IMR-90 (cell line): ENCODE results near the gene JAKMIP1. TPM values are rescaled to one million over a fixed set of nuclear protein-coding genes. Genes with fewer than 3 reads are reported as not detected.

Source experiments
- ATAC-seq: fragments of 200-7000 bp; cut with Tn5 transposase; 2 replicates; pipeline ENCODE4 v1.9.1; 2020; ENCODE audit warnings: low read depth, mild to moderate bottlenecking, moderate library complexity
- BruUV-seq: library from RNA; stranded (reverse); fragments of 400-500 nt; replicated peaks from 2 replicates; lab custom pipeline; 2021; lab: Mats Ljungman, UMichigan
- CTCF ChIA-PET: fragments of 300-600 bp; formaldehyde crosslinking; extraction: SDS; loops from one replicate; lab custom pipeline; 2021; ENCODE audit warnings: antibody characterized with exemption; lab: Yijun Ruan, JAX
- POLR2A ChIA-PET: fragments of 300-600 bp; sonication (Branson Sonifier 250); formaldehyde crosslinking; loops from one replicate; lab custom pipeline; 2022; ENCODE audit warnings: antibody characterized with exemption; ENCODE audit not compliant: unreplicated experiment; lab: Charles Lee
- DNase-seq: peaks from one replicate; pipeline ENCODE4 v3.0.0; 2013
- H2AFZ ChIP-seq: replicated peaks from 2 replicates; pipeline ENCODE3; 2013; ENCODE audit warnings: low read length, mild to moderate bottlenecking; ENCODE audit not compliant: poor library complexity
- H2AK5ac ChIP-seq: 2 replicates; pipeline ENCODE4 v1.6.1; 2013; ENCODE audit warnings: low read depth, low read length, inconsistent platforms
- H2AK9ac ChIP-seq: replicated peaks from 2 replicates; pipeline ENCODE3; 2013; ENCODE audit warnings: mild to moderate bottlenecking, low read depth, low read length, moderate library complexity; ENCODE audit not compliant: poor library complexity
- H2BK120ac ChIP-seq: 2 replicates; pipeline ENCODE4 v1.6.1; 2013; ENCODE audit warnings: low read depth, low read length, inconsistent platforms
- H2BK15ac ChIP-seq: 3 replicates; pipeline ENCODE4 v1.6.1; 2013; ENCODE audit warnings: low read depth, low read length, inconsistent platforms
- H2BK20ac ChIP-seq: 2 replicates; pipeline ENCODE4 v1.6.1; 2013; ENCODE audit warnings: low read depth, mild to moderate bottlenecking, inconsistent platforms, low read length, moderate library complexity
- H2BK5ac ChIP-seq: 2 replicates; pipeline ENCODE4 v1.6.1; 2013; ENCODE audit warnings: mild to moderate bottlenecking, low read depth, low read length, inconsistent platforms; ENCODE audit not compliant: poor library complexity, severe bottlenecking
- H3K14ac ChIP-seq: replicated peaks from 2 replicates; pipeline ENCODE4 v1.6.1; 2013; ENCODE audit warnings: low read depth, low read length, inconsistent platforms
- H3K18ac ChIP-seq: 2 replicates; pipeline ENCODE4 v1.6.1; 2013; ENCODE audit warnings: low read depth, low read length, control low read depth
- H3K23ac ChIP-seq: 2 replicates; pipeline ENCODE4 v1.6.1; 2013; ENCODE audit warnings: low read depth, low read length, inconsistent platforms
- H3K27ac ChIP-seq: 2 replicates; pipeline ENCODE4 v1.5.1; 2013; ENCODE audit warnings: mild to moderate bottlenecking, control low read depth, low read length; ENCODE audit not compliant: insufficient read depth
- H3K27me3 ChIP-seq: 2 replicates; pipeline ENCODE4 v1.6.1; 2013; ENCODE audit warnings: low read length; ENCODE audit not compliant: control insufficient read depth, insufficient read depth
- H3K36me3 ChIP-seq: 2 replicates; pipeline ENCODE4 v1.6.1; 2013; ENCODE audit warnings: low read length, mixed read lengths; ENCODE audit not compliant: control insufficient read depth, insufficient read depth
- H3K4ac ChIP-seq: 2 replicates; pipeline ENCODE4 v1.6.1; 2013; ENCODE audit warnings: low read depth, low read length, inconsistent platforms
- H3K4me1 ChIP-seq: 2 replicates; pipeline ENCODE4 v1.6.1; 2013; ENCODE audit warnings: low read length, mixed read lengths; ENCODE audit not compliant: control insufficient read depth, insufficient read depth
- H3K4me2 ChIP-seq: 2 replicates; pipeline ENCODE4 v1.6.1; 2013; ENCODE audit warnings: low read depth, mild to moderate bottlenecking, control low read depth, low read length, moderate library complexity
- H3K4me3 ChIP-seq: 2 replicates; pipeline ENCODE4 v1.5.1; 2013; ENCODE audit warnings: low read depth, mild to moderate bottlenecking, control low read depth, low read length, moderate library complexity; ENCODE audit not compliant: insufficient read depth
- H3K56ac ChIP-seq: 2 replicates; pipeline ENCODE4 v1.6.1; 2013; ENCODE audit warnings: low read length, inconsistent platforms; ENCODE audit not compliant: insufficient read depth; ENCODE audit errors: extremely low read depth
- H3K79me1 ChIP-seq, 2 experiments: 2 replicates each; pipeline ENCODE4 v1.6.1; 2013; ENCODE audit warnings: low read length in 2 of 2, inconsistent platforms in 1 of 2, low read depth in 1 of 2
- H3K9ac ChIP-seq: 2 replicates; pipeline ENCODE4 v1.6.1; 2013; ENCODE audit warnings: low read depth, low read length, control low read depth
- H3K9me1 ChIP-seq: 2 replicates; pipeline ENCODE4 v1.6.1; 2013; ENCODE audit warnings: low read length, inconsistent platforms; ENCODE audit not compliant: insufficient read depth
- H3K9me3 ChIP-seq: 2 replicates; pipeline ENCODE4 v1.6.1; 2013; ENCODE audit warnings: low read length; ENCODE audit not compliant: control insufficient read depth, insufficient read depth
- H4K20me1 ChIP-seq: 2 replicates; pipeline ENCODE4 v1.6.1; 2013; ENCODE audit warnings: low read length, inconsistent platforms; ENCODE audit not compliant: insufficient read depth
- H4K5ac ChIP-seq: 2 replicates; pipeline ENCODE4 v1.6.1; 2013; ENCODE audit warnings: mild to moderate bottlenecking, low read depth, low read length, control low read depth
- H4K8ac ChIP-seq, 2 experiments: 2 replicates each; pipeline ENCODE4 v1.6.1; 2013; ENCODE audit warnings: low read depth in 2 of 2, low read length in 2 of 2, control low read depth in 1 of 2, inconsistent platforms in 1 of 2
- H4K91ac ChIP-seq: 2 replicates; pipeline ENCODE4 v1.6.1; 2013; ENCODE audit warnings: low read depth, low read length, inconsistent platforms; ENCODE audit not compliant: insufficient read depth
- BHLHE40 ChIP-seq: fragments of 150-350 bp; IDR thresholded peaks from 2 replicates; pipeline ENCODE4 v1.6.1; 2016; ENCODE audit warnings: mild to moderate bottlenecking, low read depth, low read length
- CEBPB ChIP-seq: IDR thresholded peaks from 2 replicates; pipeline ENCODE4 v1.6.1; 2012; ENCODE audit warnings: low read depth, low read length, improper control_type of control experiment
- CHD1 ChIP-seq: IDR thresholded peaks from 2 replicates; pipeline ENCODE4 v1.6.1; 2012; ENCODE audit warnings: low read depth, low read length, improper control_type of control experiment
- CTCF ChIP-seq: conservative IDR thresholded peaks from 2 replicates; pipeline ENCODE4 v1.5.1; 2012; ENCODE audit warnings: mild to moderate bottlenecking, low read depth, low read length, improper control_type of control experiment
- FOS ChIP-seq: fragments of 150-350 bp; IDR thresholded peaks from 2 replicates; pipeline ENCODE4 v1.6.1; 2016; ENCODE audit warnings: low read depth, low read length
- MAFK ChIP-seq: IDR thresholded peaks from 2 replicates; pipeline ENCODE4 v1.6.1; 2012; ENCODE audit warnings: low read depth, low read length, improper control_type of control experiment
- MAZ ChIP-seq: IDR thresholded peaks from 2 replicates; pipeline ENCODE4 v1.6.1; 2012; ENCODE audit warnings: low read depth, mild to moderate bottlenecking, low read length, improper control_type of control experiment, moderate library complexity, borderline replicate concordance
- MXI1 ChIP-seq: IDR thresholded peaks from 2 replicates; pipeline ENCODE4 v1.6.1; 2012; ENCODE audit warnings: low read depth, mild to moderate bottlenecking, low read length, moderate library complexity, borderline replicate concordance
- NFE2L2 ChIP-seq: fragments of 150-350 bp; IDR thresholded peaks from 2 replicates; pipeline ENCODE4 v1.6.1; 2016; ENCODE audit warnings: low read depth, mild to moderate bottlenecking, low read length
- POLR2A ChIP-seq: IDR thresholded peaks from 2 replicates; pipeline ENCODE4 v1.6.1; 2012; ENCODE audit warnings: mild to moderate bottlenecking, low read depth, low read length
- RAD21 ChIP-seq: IDR thresholded peaks from 2 replicates; pipeline ENCODE4 v1.6.1; 2012; ENCODE audit warnings: low read length, improper control_type of control experiment
- RCOR1 ChIP-seq: IDR thresholded peaks from 2 replicates; pipeline ENCODE4 v1.6.1; 2012; ENCODE audit warnings: mild to moderate bottlenecking, low read length, improper control_type of control experiment; ENCODE audit not compliant: insufficient replicate concordance
- RFX5 ChIP-seq: IDR thresholded peaks from 2 replicates; pipeline ENCODE4 v1.8.0; 2012; ENCODE audit warnings: low read depth, mild to moderate bottlenecking, low read length, moderate library complexity
- SMC3 ChIP-seq: fragments of 150-350 bp; IDR thresholded peaks from 2 replicates; pipeline ENCODE4 v1.6.1; 2016; ENCODE audit warnings: low read depth, mild to moderate bottlenecking, antibody characterized with exemption, low read length, moderate library complexity
- WGBS, 2 experiments: methylation state at CpG; one replicate each; pipeline versions ENCODE4 v1.1.5 to v1.1.7; 2013; ENCODE audit warnings: missing lambda C conversion rate in 2 of 2; ENCODE audit not compliant: insufficient read length in 1 of 2; ENCODE audit errors: extremely low coverage in 2 of 2; 5-methylcytosine and 5-hydroxymethylcytosine counted together
- dilution Hi-C: fragments of 300-500 bp; cut with HindIII; formaldehyde crosslinking; loops from one replicate; pipeline ENCODE4 v1.14.3; 2018; ENCODE audit warnings: low sequenced_read_pairs; ENCODE audit not compliant: unreplicated experiment
- in situ Hi-C: fragments of 300-500 bp; cut with MboI; formaldehyde crosslinking; loops from 3 replicates; pipeline ENCODE4 v1.14.3; 2019; ENCODE audit warnings: low sequenced_read_pairs, inconsistent platforms, mixed read lengths
- intact Hi-C: fragments of 100-400 bp; cut with micrococcal nuclease; formaldehyde crosslinking; loops from 2 replicates; pipeline ENCODE4 v1.10.0; 2022
- polyA plus RNA-seq, 3 experiments: library from polyadenylated mRNA; depleted of rRNA; stranded (reverse); fragments of >200 nt; gene quantifications; 2 replicates each; pipeline ENCODE4 v1.2.3, GENCODE V29; 2012; ENCODE audit warnings: low replicate concordance in 1 of 3
- total RNA-seq: library from RNA; depleted of rRNA; stranded (reverse); fragments of >200 nt; gene quantifications from 2 replicates; pipeline ENCODE4 v1.2.3, GENCODE V29; 2012
- TF ChIP-seq, protein P1 (sequence below): fragments of 150-350 bp; IDR thresholded peaks from 2 replicates; pipeline ENCODE4 v1.6.1; 2017; ENCODE audit warnings: mild to moderate bottlenecking, antibody characterized with exemption, low read length, low read depth
- TF ChIP-seq, protein P2 (sequence below): fragments of 150-350 bp; IDR thresholded peaks from 2 replicates; pipeline ENCODE4 v1.6.1; 2016; ENCODE audit warnings: low read depth, mild to moderate bottlenecking, low read length, moderate library complexity, borderline replicate concordance

Gene JAKMIP1
- total and polyA plus RNA-seq, 2 of the 4 experiments (the other 2 are of a cell fraction): not detected

GRCh38 chr4:6222761-6223292 is 22.5 kb upstream of the JAKMIP1 start:
- Histone ChIP-seq H4K91ac (no peak overlapping the region), H3K23ac (no peak overlapping the region), H2BK5ac (no peak overlapping the region), H3K4ac (no peak overlapping the region), H3K27ac (no peak overlapping the region), H3K18ac (no peak overlapping the region), H3K79me1 (no peaks in the 10 kb centered on the region), H4K5ac (no peak overlapping the region), H2BK15ac (no peak overlapping the region), H4K20me1 (no peaks in the 10 kb centered on the region), H3K4me3 (no peak overlapping the region), H2AK5ac (no peak overlapping the region), H2AK9ac (no peak overlapping the region), H3K4me2 (no peak overlapping the region), H3K14ac (no peak overlapping the region), H3K9me1 (no peaks in the 10 kb centered on the region), H4K8ac (no peak overlapping the region), H2BK120ac (no peak overlapping the region), H2AFZ (no peak overlapping the region), H3K9ac (no peak overlapping the region), H2BK20ac (no peak overlapping the region), H3K56ac (no peak overlapping the region), H3K9me3 (peaks cover 5% of the 10 kb centered on the region), H3K27me3 (peaks cover 3% of the 10 kb centered on the region; the same call in 1 of the 2 replicates), H3K36me3 (no peaks in the 10 kb centered on the region), H3K4me1 (no peaks in the 10 kb centered on the region)
- ChIA-PET CTCF (no interaction called here), POLR2A (no interaction called here)
- ATAC-seq (no peak), DNase-seq (no peak)
- intact Hi-C loops: no loop called here
- TF ChIP-seq CHD1 (no peak), SMC3 (no peak), RCOR1 (no peak), POLR2A (no peak), BHLHE40 (no peak), CTCF (no peak), RFX5 (no peak), MXI1 (no peak), RAD21 (no peak), MAFK (no peak), FOS (no peak), MAZ (no peak), CEBPB (no peak), NFE2L2 (no peak)
- TF ChIP-seq, protein P1, sequence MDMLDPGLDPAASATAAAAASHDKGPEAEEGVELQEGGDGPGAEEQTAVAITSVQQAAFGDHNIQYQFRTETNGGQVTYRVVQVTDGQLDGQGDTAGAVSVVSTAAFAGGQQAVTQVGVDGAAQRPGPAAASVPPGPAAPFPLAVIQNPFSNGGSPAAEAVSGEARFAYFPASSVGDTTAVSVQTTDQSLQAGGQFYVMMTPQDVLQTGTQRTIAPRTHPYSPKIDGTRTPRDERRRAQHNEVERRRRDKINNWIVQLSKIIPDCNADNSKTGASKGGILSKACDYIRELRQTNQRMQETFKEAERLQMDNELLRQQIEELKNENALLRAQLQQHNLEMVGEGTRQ: no peak
- TF ChIP-seq, protein P2, sequence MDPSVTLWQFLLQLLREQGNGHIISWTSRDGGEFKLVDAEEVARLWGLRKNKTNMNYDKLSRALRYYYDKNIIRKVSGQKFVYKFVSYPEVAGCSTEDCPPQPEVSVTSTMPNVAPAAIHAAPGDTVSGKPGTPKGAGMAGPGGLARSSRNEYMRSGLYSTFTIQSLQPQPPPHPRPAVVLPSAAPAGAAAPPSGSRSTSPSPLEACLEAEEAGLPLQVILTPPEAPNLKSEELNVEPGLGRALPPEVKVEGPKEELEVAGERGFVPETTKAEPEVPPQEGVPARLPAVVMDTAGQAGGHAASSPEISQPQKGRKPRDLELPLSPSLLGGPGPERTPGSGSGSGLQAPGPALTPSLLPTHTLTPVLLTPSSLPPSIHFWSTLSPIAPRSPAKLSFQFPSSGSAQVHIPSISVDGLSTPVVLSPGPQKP: no peak
- BruUV-seq: no TSS peak
- no CpG with 5 or more reads among the region's 10 CpGs for WGBS, 2 experiments
- in situ Hi-C loops: no loop called here
- dilution Hi-C loops: no loop called here
